ENCODE results near the gene CCDC141.

The CCDC141 gene

DNA sequence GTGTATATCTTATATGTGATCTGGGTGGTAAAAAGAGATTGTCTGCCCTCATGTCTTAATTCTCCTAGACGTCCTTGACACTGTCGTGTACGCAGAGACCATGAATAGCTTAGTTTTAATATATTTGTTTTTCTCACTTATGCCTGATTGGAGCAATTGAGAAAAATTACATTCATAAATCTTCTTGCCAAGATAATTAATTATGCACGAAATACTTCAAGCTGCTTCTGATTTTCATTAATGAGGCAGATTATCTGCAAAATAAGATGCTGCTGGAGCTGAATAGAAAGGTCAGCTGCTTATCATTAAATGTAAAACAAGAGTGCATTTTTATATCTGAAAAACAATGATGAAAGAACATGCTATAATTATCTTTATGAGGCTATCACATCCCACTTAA, 95.9 kb downstream of the CCDC141 start:
- no peak for DNase-seq (ENCODE audit: low read depth)
- TF ChIP-seq, protein P1, sequence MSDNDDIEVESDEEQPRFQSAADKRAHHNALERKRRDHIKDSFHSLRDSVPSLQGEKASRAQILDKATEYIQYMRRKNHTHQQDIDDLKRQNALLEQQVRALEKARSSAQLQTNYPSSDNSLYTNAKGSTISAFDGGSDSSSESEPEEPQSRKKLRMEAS (IDR thresholded peaks at IDR 0.05; ENCODE audit: low read depth, low read length) = no peak
- TF ChIP-seq, protein P2, sequence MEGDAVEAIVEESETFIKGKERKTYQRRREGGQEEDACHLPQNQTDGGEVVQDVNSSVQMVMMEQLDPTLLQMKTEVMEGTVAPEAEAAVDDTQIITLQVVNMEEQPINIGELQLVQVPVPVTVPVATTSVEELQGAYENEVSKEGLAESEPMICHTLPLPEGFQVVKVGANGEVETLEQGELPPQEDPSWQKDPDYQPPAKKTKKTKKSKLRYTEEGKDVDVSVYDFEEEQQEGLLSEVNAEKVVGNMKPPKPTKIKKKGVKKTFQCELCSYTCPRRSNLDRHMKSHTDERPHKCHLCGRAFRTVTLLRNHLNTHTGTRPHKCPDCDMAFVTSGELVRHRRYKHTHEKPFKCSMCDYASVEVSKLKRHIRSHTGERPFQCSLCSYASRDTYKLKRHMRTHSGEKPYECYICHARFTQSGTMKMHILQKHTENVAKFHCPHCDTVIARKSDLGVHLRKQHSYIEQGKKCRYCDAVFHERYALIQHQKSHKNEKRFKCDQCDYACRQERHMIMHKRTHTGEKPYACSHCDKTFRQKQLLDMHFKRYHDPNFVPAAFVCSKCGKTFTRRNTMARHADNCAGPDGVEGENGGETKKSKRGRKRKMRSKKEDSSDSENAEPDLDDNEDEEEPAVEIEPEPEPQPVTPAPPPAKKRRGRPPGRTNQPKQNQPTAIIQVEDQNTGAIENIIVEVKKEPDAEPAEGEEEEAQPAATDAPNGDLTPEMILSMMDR (IDR thresholded peaks at IDR 0.05; ENCODE audit: low read depth, low read length) = no peak
- TF ChIP-seq MYC (IDR thresholded peaks at IDR 0.05; ENCODE audit: low read depth, low read length) (no peak), POLR2A (IDR thresholded peaks at IDR 0.05; ENCODE audit: extremely low read depth, insufficient read length) (no peak)
- H3K4me3 ChIP-seq (ENCODE audit: low read depth, low read length) = no peak overlapping the region

DNA sequence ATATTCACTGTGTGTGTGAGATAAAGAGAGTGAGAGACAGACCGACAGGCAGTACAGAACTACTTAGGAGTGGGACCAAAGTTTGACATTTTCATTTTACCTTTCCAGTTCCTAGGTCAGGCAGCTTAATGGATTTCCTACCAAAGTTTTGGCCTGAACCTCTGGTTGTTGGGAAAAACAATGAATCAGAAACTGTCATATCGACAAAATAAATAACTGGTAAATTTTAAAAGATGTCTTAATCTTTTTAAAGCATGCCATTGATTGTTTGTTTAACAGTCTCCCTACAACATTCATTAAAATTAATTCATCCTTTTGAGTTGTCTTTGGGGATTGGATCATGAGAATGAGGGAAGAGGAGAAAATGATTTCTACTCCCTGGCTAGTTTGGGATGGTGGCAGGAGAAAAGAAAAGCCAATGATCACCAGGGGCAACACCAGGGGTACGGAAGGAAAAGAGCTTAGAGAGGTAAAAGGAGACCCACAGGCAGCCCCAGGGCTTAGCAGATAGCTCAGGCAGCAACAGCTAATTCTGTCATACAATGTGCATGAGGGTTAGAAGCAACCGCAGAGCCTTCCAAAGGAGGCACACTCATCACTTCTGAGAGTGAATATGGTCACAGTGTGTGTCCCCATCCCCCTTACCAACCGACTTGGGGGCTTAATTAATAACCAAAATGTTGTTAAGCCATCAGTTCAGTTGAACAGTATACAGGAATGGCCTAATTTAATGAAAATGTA, 98.5 kb downstream of the CCDC141 start:
- H3K4me3 ChIP-seq (ENCODE audit: low read depth, low read length) = no peak overlapping the region
- TF ChIP-seq, protein P2 (IDR thresholded peaks at IDR 0.05; ENCODE audit: low read depth, low read length) = no peak
- no peak for TF ChIP-seq MYC (IDR thresholded peaks at IDR 0.05; ENCODE audit: low read depth, low read length)
- TF ChIP-seq, protein P1 (IDR thresholded peaks at IDR 0.05; ENCODE audit: low read depth, low read length) = no peak
- TF ChIP-seq POLR2A (IDR thresholded peaks at IDR 0.05; ENCODE audit: extremely low read depth, insufficient read length) = no peak
- DNase-seq (ENCODE audit: low read depth) = no peak

DNA sequence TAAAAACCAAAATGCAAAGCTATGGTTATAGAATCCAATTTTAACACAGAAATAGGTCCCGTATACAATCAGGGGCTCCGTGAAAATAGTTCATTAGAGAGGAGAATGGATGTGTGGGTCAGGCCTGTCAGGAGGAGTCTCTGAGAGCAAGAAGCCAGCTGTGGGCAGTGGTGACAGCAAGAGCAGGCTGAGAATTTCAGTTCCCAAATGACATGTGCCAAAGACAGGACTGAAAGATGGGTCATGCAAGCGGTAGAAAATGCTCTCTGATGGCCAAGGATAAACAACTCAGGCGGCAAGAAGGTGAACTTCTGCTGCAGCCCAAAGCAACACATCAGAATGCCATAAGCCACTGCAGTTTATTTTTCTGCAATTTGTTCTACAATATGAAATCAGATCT, 100.4 kb downstream of the CCDC141 start:
- H3K4me3 ChIP-seq (ENCODE audit: low read depth, low read length) = no peak overlapping the region
- TF ChIP-seq, protein P1 (IDR thresholded peaks at IDR 0.05; ENCODE audit: low read depth, low read length) = no peak
- TF ChIP-seq MYC (IDR thresholded peaks at IDR 0.05; ENCODE audit: low read depth, low read length) (no peak), POLR2A (IDR thresholded peaks at IDR 0.05; ENCODE audit: extremely low read depth, insufficient read length) (no peak)
- TF ChIP-seq, protein P2 (IDR thresholded peaks at IDR 0.05; ENCODE audit: low read depth, low read length) = no peak
- no peak for DNase-seq (ENCODE audit: low read depth)

DNA sequence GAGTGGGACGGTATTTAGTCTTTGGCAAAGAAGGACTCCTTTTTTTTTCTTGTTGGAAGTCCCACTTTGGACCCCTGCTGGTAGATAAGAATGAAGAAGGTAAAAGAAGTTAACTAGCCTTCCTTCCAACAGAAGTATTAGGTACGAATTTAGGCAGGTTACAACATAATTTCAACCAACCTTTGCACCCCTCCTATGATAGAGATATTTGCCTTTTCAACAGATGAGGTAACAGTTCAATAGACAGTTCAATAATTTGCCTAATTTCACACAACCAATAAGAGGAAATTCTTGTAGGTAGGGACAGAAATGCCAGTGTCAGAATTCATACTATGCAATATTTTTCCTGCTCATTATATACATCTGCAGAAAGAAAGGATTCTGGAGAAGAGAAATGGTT, 100.8 kb downstream of the CCDC141 start:
- H3K4me3 ChIP-seq (ENCODE audit: low read depth, low read length) = no peak overlapping the region
- DNase-seq (ENCODE audit: low read depth) = no peak
- TF ChIP-seq, protein P2 (IDR thresholded peaks at IDR 0.05; ENCODE audit: low read depth, low read length) = no peak
- TF ChIP-seq, protein P1 (IDR thresholded peaks at IDR 0.05; ENCODE audit: low read depth, low read length) = no peak
- no peak for TF ChIP-seq MYC (IDR thresholded peaks at IDR 0.05; ENCODE audit: low read depth, low read length)
- no peak for TF ChIP-seq POLR2A (IDR thresholded peaks at IDR 0.05; ENCODE audit: extremely low read depth, insufficient read length)

DNA sequence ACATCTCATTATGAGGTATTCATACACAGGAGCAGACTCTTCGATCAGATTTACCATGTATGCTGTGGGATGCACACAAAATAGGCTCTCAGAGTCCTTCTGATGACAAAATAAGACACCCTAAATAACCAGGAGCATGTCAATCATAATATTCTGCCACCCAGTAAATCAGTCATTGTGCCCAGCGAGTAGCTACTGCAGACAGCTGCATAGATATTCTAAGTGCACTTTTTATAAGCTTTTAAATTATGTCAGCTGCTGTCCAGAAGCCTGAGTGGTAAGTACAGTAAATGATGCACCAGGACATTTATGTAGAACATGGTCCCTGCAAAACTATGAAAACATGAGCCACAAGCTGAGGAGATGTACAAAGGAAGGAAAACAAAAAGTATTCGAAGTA, 102.9 kb downstream of the CCDC141 start:
- DNase-seq (ENCODE audit: low read depth) = no peak
- TF ChIP-seq, protein P1 (IDR thresholded peaks at IDR 0.05; ENCODE audit: low read depth, low read length) = no peak
- TF ChIP-seq MYC (IDR thresholded peaks at IDR 0.05; ENCODE audit: low read depth, low read length) = no peak
- TF ChIP-seq, protein P2 (IDR thresholded peaks at IDR 0.05; ENCODE audit: low read depth, low read length) = no peak
- no peak for TF ChIP-seq POLR2A (IDR thresholded peaks at IDR 0.05; ENCODE audit: extremely low read depth, insufficient read length)

More for the DNA sequence above, 102.9 kb downstream of the CCDC141 start:
- H3K4me3 ChIP-seq (ENCODE audit: low read depth, low read length) = no peak overlapping the region
